CD14-positive monocyte (primary cell): ENCODE results near the gene SRRM3. TPM values are rescaled to one million over a fixed set of nuclear protein-coding genes. Genes with fewer than 3 reads are reported as not detected.

Experiments
- DNase-seq, 3 donors: peaks; one replicate each; pipeline ENCODE4 v3.0.0-alpha.2; 2011 to 2022
- H2AFZ ChIP-seq: 2 replicates; pipeline ENCODE4 v1.6.0; 2012; ENCODE audit warnings: mild to moderate bottlenecking, low read depth, low read length, inconsistent platforms; ENCODE audit not compliant: insufficient read depth, poor library complexity, severe bottlenecking
- H3K27ac ChIP-seq, 2 donors: 1 replicate in 1 of 2; 2 replicates in 1 of 2; pipeline ENCODE4 v1.5.1; 2012 to 2013; ENCODE audit warnings: low read length in 2 of 2, control low read depth in 1 of 2, inconsistent platforms in 1 of 2, low read depth in 1 of 2, mild to moderate bottlenecking in 1 of 2
- H3K27me3 ChIP-seq, 2 donors: one replicate each; pipeline versions ENCODE4 v1.6.0 to v1.6.1; 2011 to 2013; ENCODE audit warnings: low read length in 2 of 2; ENCODE audit not compliant: control insufficient read depth in 2 of 2, insufficient read depth in 2 of 2
- H3K36me3 ChIP-seq, 2 donors: replicated peaks in 1 of 2; 1 replicate in 1 of 2; 2 replicates in 1 of 2; pipeline versions ENCODE4 v1.5.1 to v1.6.1; 2012 to 2013; ENCODE audit warnings: low read length in 2 of 2, control low read depth in 1 of 2, inconsistent platforms in 1 of 2, mild to moderate bottlenecking in 1 of 2; ENCODE audit not compliant: insufficient read depth in 2 of 2, control insufficient read depth in 1 of 2
- H3K4me1 ChIP-seq, 2 donors: 1 replicate in 1 of 2; 2 replicates in 1 of 2; pipeline versions ENCODE4 v1.5.1 to v1.6.1; 2012 to 2013; ENCODE audit warnings: low read length in 2 of 2, control low read depth in 1 of 2, inconsistent platforms in 1 of 2, mild to moderate bottlenecking in 1 of 2, moderate library complexity in 1 of 2; ENCODE audit not compliant: insufficient read depth in 2 of 2, control insufficient read depth in 1 of 2
- H3K4me2 ChIP-seq: replicated peaks from 2 replicates; pipeline ENCODE3; 2012; ENCODE audit warnings: low read length, moderate library complexity, mild to moderate bottlenecking; ENCODE audit not compliant: poor library complexity, severe bottlenecking; ENCODE audit errors: extremely low read depth
- H3K4me3 ChIP-seq, 3 experiments: fragments of 200-600 bp in 1 of 3; sonication (generic) in 1 of 3; replicated peaks in 1 of 3; 1 replicate in 2 of 3; 2 replicates in 1 of 3; pipeline ENCODE4 v1.5.1; 2011 to 2013; ENCODE audit warnings: low read length in 3 of 3, mild to moderate bottlenecking in 3 of 3, control low read depth in 2 of 3, low read depth in 2 of 3, inconsistent platforms in 1 of 3, moderate library complexity in 1 of 3
- H3K79me2 ChIP-seq: 2 replicates; pipeline ENCODE4 v1.6.0; 2012; ENCODE audit warnings: mild to moderate bottlenecking, control low read depth, inconsistent platforms, low read length, moderate library complexity; ENCODE audit not compliant: insufficient read depth
- H3K9ac ChIP-seq: 2 replicates; pipeline ENCODE4 v1.6.0; 2017; ENCODE audit warnings: low read length, mild to moderate bottlenecking; ENCODE audit not compliant: insufficient read depth, poor library complexity, severe bottlenecking
- H3K9me3 ChIP-seq, 2 donors: replicated peaks in 1 of 2; 1 replicate in 1 of 2; 2 replicates in 1 of 2; pipeline versions ENCODE4 v1.5.1 to v1.6.1; 2012 to 2013; ENCODE audit warnings: low read length in 2 of 2, control low read depth in 1 of 2; ENCODE audit not compliant: control insufficient read depth in 1 of 2, insufficient read depth in 1 of 2
- H4K20me1 ChIP-seq: 2 replicates; pipeline ENCODE4 v1.6.0; 2012; ENCODE audit warnings: mild to moderate bottlenecking, low read length, control low read depth, moderate library complexity; ENCODE audit not compliant: insufficient read depth
- H3K27ac Mint-ChIP-seq, 7 donors: one replicate each; pipeline ENCODE4 v1.8.0; 2020; ENCODE audit warnings: mild to moderate bottlenecking in 7 of 7, mixed read lengths in 7 of 7, moderate library complexity in 6 of 7, inconsistent platforms in 2 of 7
- H3K27me3 Mint-ChIP-seq, 3 donors: one replicate each; pipeline ENCODE4 v1.8.0; 2021 to 2022; ENCODE audit warnings: low read depth in 3 of 3, mild to moderate bottlenecking in 3 of 3, mixed read lengths in 3 of 3, moderate library complexity in 3 of 3, inconsistent platforms in 1 of 3
- H3K36me3 Mint-ChIP-seq, 2 donors: one replicate each; pipeline ENCODE4 v1.8.0; 2020; ENCODE audit warnings: mixed read lengths in 2 of 2, inconsistent platforms in 1 of 2, mild to moderate bottlenecking in 1 of 2
- H3K4me1 Mint-ChIP-seq: one replicate; pipeline ENCODE4 v1.8.0; 2020; ENCODE audit warnings: mild to moderate bottlenecking, mixed read lengths
- H3K4me3 Mint-ChIP-seq, 2 donors: one replicate each; pipeline ENCODE4 v1.8.0; 2020; ENCODE audit warnings: mild to moderate bottlenecking in 2 of 2, mixed read lengths in 2 of 2, moderate library complexity in 1 of 2
- H3K9me3 Mint-ChIP-seq, 7 donors: one replicate each; pipeline ENCODE4 v1.8.0; 2020 to 2022; ENCODE audit warnings: mixed read lengths in 7 of 7, mild to moderate bottlenecking in 6 of 7, moderate library complexity in 6 of 7, inconsistent platforms in 2 of 7
- WGBS: methylation state at CpG from one replicate; pipeline ENCODE4 v1.1.5; 2013; ENCODE audit warnings: missing lambda C conversion rate; ENCODE audit not compliant: insufficient coverage; 5-methylcytosine and 5-hydroxymethylcytosine counted together
- intact Hi-C, 2 donors: fragments of 100-400 bp; cut with micrococcal nuclease; formaldehyde crosslinking; loops; one replicate each; pipeline versions ENCODE4 v1.15.0 to v1.15.1; 2023
- polyA plus RNA-seq, 3 donors: library from polyadenylated mRNA; depleted of rRNA in 1 of 3; unstranded in 2 of 3; stranded (reverse) in 1 of 3; fragments of 300-500 nt in 2 of 3; fragments of >200 nt in 1 of 3; fragmentation: Illumina TruSeq in 2 of 3; gene quantifications; 1 replicate in 2 of 3; 2 replicates in 1 of 3; pipeline ENCODE4 v1.2.3, GENCODE V29; 2012 to 2021
- TF ChIP-seq, protein P1 (sequence below): fragments of 200-600 bp; IDR thresholded peaks from one replicate; pipeline ENCODE4 v1.8.0; 2022; ENCODE audit warnings: antibody characterized with exemption, mild to moderate bottlenecking

SRRM3 gene
- polyA plus RNA-seq, 3 donors: not detected

- H3K79me2 ChIP-seq: no peaks in the 10 kb centered on the region
- WGBS: 78% methylated on average over 4 of the region's 8 CpGs
- H3K9me3 Mint-ChIP-seq: peaks cover 0 to 3% (median 0%) of the 10 kb centered on the region in 7 donors
Observed at GRCh38 chr7:76293407-76293901, 91.8 kb downstream of the SRRM3 start.

DNA sequence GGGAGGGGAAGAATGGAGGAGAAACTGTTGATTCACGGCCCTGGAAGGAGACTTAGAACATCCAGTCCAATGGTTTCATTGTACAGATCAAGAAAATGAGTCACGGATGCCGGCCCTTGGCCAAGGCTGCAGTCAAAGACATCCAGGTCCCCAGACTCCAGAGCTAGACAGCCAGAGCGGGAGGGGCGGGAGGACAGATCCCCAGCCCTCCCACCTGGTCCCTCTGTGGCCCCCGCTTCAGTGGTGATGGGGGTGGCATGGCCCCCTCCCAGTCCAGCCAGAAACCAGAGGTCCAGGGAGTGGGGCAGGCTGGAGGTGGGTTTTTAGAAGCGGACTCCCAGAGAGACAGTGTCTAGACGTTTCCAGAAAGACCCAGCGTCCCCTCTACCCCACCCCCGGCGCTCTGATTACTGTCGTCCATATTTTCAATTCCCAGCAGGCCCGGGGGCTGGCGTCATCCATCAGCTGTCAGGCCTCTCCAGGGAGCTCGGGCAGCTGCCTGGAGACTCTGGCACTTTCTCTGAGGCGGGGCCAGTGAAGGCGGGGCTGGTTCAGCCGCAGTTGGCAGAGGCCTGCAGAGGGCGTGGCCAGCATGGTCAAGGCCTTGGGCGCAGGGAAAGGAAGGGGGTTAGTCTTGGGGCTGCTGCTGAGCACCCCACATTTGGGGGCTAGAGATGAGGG lies 92.8 kb downstream of the SRRM3 start:
- H3K4me1 ChIP-seq: peaks cover 25 to 40% of the 10 kb centered on the region in 2 donors
- peak overlapping the region in 1 of 3 experiments; percentile 6 for H3K4me3 ChIP-seq
- H3K27ac Mint-ChIP-seq: peak overlapping the region in 1 of 7 donors; percentile 75
- H3K4me2 ChIP-seq: peak overlapping the region; percentile 46
- H3K27me3 Mint-ChIP-seq: peaks cover 2 to 12% (median 3%) of the 10 kb centered on the region in 3 donors
- peaks cover 0 to 3% (median 0%) of the 10 kb centered on the region in 7 donors for H3K9me3 Mint-ChIP-seq
- no peaks in the 10 kb centered on the region for H4K20me1 ChIP-seq
- no peaks in the 10 kb centered on the region for H3K36me3 Mint-ChIP-seq
- H3K9me3 ChIP-seq: no peaks in the 10 kb centered on the region
- 61% methylated on average over 13 of the region's 20 CpGs for WGBS
- TF ChIP-seq, protein P1, sequence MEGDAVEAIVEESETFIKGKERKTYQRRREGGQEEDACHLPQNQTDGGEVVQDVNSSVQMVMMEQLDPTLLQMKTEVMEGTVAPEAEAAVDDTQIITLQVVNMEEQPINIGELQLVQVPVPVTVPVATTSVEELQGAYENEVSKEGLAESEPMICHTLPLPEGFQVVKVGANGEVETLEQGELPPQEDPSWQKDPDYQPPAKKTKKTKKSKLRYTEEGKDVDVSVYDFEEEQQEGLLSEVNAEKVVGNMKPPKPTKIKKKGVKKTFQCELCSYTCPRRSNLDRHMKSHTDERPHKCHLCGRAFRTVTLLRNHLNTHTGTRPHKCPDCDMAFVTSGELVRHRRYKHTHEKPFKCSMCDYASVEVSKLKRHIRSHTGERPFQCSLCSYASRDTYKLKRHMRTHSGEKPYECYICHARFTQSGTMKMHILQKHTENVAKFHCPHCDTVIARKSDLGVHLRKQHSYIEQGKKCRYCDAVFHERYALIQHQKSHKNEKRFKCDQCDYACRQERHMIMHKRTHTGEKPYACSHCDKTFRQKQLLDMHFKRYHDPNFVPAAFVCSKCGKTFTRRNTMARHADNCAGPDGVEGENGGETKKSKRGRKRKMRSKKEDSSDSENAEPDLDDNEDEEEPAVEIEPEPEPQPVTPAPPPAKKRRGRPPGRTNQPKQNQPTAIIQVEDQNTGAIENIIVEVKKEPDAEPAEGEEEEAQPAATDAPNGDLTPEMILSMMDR: no peak
- no peaks in the 10 kb centered on the region for H3K27me3 ChIP-seq
- intact Hi-C loops: no loop called here
- peak; percentile 39 to 71 (median 69) for DNase-seq
- H3K4me1 Mint-ChIP-seq: peaks cover 38% of the 10 kb centered on the region
- H3K9ac ChIP-seq: no peak overlapping the region
- no peaks in the 10 kb centered on the region for H3K36me3 ChIP-seq
- H3K4me3 Mint-ChIP-seq: peak overlapping the region in 1 of 2 donors; percentile 27
- peak overlapping the region; percentile 65 for H2AFZ ChIP-seq
- H3K27ac ChIP-seq: no peak overlapping the region
- H3K79me2 ChIP-seq: no peaks in the 10 kb centered on the region

More at GRCh38 chr7:76293407-76293901, 91.8 kb downstream of the SRRM3 start:
- no peak for DNase-seq
- Histone ChIP-seq H3K4me1 (peaks cover 25 to 40% of the 10 kb centered on the region in 2 donors), H3K9ac (no peak overlapping the region), H3K4me3 (no peak overlapping the region), H3K27ac (no peak overlapping the region), H3K9me3 (no peaks in the 10 kb centered on the region), H4K20me1 (no peaks in the 10 kb centered on the region), H3K4me2 (no peak overlapping the region), H3K36me3 (no peaks in the 10 kb centered on the region), H2AFZ (no peak overlapping the region), H3K27me3 (no peaks in the 10 kb centered on the region)
- peak overlapping the region in 1 of 2 donors; percentile 2 for H3K4me3 Mint-ChIP-seq
- H3K36me3 Mint-ChIP-seq: no peaks in the 10 kb centered on the region
- intact Hi-C loops: loop anchor here in 1 of 2 donors (2.0 kb wide), 1 partner anchor 15 kb away; no protein-coding TSS in a partner anchor
- H3K27me3 Mint-ChIP-seq: peaks cover 3 to 16% (median 5%) of the 10 kb centered on the region in 3 donors
- peaks cover 38% of the 10 kb centered on the region for H3K4me1 Mint-ChIP-seq
- TF ChIP-seq, protein P1: no peak
- no peak overlapping the region for H3K27ac Mint-ChIP-seq
